Right lobe of liver (tissue), 4 donors: ENCODE data around the gene SPRYD3.

Experiments used
- POLR2A ChIP-seq: fragments of 450-650 bp; IDR thresholded peaks from one replicate; pipeline ENCODE4 v1.6.1; 2017; ENCODE audit warnings: antibody characterized with exemption, mild to moderate bottlenecking
- TF ChIP-seq, protein P1 (sequence below), 4 donors: fragments of 200-600 bp in 3 of 4; fragments of 450-650 bp in 1 of 4; IDR thresholded peaks; one replicate each; pipeline versions ENCODE4 v1.5.1 to v1.8.0; 2016 to 2022; ENCODE audit warnings: antibody characterized with exemption in 4 of 4, mild to moderate bottlenecking in 2 of 4
- donor health status: DM: no; HTN: no; CAD: no.
- donor health status: DM: no; HTN: no; CAD: no.
- donor health status: DM: no; HTN: yes; CAD: no.

DNA sequence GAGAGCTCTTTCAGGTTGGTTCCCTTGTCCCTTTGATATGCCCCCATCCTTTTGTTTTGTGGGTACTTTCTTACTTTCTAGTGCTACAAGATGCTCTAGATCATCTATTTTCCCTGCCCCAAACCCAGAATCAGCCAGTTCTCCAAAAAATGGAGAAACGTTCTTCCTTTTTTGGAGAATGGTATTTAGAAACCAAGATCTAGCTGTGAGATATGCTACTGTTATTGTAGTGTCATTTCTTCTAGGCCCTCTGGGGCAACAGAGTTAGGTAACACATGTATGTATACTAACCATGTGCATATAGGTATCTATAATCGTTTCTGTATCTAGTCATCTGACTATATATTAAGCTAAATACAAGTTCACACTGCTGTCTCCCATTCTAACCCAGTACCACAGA, 11.4 kb upstream of the SPRYD3 start:
- TF ChIP-seq, protein P1, sequence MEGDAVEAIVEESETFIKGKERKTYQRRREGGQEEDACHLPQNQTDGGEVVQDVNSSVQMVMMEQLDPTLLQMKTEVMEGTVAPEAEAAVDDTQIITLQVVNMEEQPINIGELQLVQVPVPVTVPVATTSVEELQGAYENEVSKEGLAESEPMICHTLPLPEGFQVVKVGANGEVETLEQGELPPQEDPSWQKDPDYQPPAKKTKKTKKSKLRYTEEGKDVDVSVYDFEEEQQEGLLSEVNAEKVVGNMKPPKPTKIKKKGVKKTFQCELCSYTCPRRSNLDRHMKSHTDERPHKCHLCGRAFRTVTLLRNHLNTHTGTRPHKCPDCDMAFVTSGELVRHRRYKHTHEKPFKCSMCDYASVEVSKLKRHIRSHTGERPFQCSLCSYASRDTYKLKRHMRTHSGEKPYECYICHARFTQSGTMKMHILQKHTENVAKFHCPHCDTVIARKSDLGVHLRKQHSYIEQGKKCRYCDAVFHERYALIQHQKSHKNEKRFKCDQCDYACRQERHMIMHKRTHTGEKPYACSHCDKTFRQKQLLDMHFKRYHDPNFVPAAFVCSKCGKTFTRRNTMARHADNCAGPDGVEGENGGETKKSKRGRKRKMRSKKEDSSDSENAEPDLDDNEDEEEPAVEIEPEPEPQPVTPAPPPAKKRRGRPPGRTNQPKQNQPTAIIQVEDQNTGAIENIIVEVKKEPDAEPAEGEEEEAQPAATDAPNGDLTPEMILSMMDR (IDR thresholded peaks at IDR 0.05) = no peak
- no peak for TF ChIP-seq POLR2A
